Measurements from ENCODE around the gene AVPI1.

Gene AVPI1

DNA sequence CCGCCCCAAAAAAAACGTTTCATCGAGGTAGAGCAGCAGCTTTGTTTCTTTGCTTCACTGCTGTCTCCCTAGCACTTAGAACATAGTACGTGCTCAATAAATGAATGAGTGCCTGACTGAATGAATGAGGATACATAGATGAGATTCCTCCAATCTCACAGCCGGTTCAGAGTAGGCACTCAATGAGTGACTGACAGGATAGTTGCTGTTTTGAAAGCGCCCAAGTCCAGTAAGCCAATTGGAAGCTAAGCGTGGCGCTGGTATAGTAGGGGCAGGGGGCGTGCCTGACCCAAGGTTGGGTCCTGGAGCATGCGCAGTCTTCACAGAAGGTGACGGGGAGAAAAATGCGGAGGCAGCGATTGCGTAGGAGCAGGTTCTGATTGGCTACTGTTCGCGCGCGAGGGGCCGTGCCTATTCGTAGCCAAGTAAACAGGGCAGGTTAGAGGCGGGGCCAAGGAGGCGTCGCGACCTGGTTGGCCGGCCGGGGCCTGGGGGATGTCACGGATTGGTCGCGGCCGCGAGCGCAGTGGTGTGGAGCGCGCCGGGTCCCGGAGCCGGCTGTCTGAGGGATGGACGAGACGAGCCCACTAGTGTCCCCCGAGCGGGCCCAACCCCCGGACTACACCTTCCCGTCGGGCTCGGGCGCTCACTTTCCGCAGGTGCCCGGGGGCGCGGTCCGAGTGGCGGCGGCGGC is 46.7 kb downstream of the AVPI1 start, which contains the start of gene PI4K2A (continued):
- TF ChIP-seq HOXA7 (CRISPR knock-in tag; IDR thresholded peaks at IDR 0.05; ENCODE audit: borderline replicate concordance) (no peak), ZNF837 (tag by site-specific recombination; IDR thresholded peaks at IDR 0.05) (no peak), GFI1B (tag by site-specific recombination; IDR thresholded peaks at IDR 0.05) (no peak), ZNF140 (tag by site-specific recombination; IDR thresholded peaks at IDR 0.05) (no peak), ZNF560 (tag by site-specific recombination; IDR thresholded peaks at IDR 0.05; ENCODE audit: borderline replicate concordance) (no peak), ZNF10 (tag by site-specific recombination; IDR thresholded peaks at IDR 0.05) (no peak), ZNF555 (tag by site-specific recombination; conservative IDR thresholded peaks at IDR 0.05) (no peak), ZNF2 (tag by site-specific recombination; IDR thresholded peaks at IDR 0.05) (peak; percentile 52; the same call in 1 of the 2 replicates), ZNF335 (tag by site-specific recombination; conservative IDR thresholded peaks at IDR 0.05) (peak; percentile 64), ZSCAN30 (tag by site-specific recombination; IDR thresholded peaks at IDR 0.05) (no peak; the same call in 1 of the 2 replicates), ZNF121 (tag by site-specific recombination; IDR thresholded peaks at IDR 0.05) (no peak), ZNF660 (tag by site-specific recombination; IDR thresholded peaks at IDR 0.05) (0 out of 2 replicates have a peak, but pooled peaks have one; percentile 10), HIC1 (tag by site-specific recombination; IDR thresholded peaks at IDR 0.05) (no peak), ZNF549 (tag by site-specific recombination; IDR thresholded peaks at IDR 0.05) (no peak), ZNF571 (tag by site-specific recombination; IDR thresholded peaks at IDR 0.05) (no peak), PRDM4 (tag by site-specific recombination; IDR thresholded peaks at IDR 0.05) (no peak), ZNF280C (tag by site-specific recombination; IDR thresholded peaks at IDR 0.05) (no peak), SP3 (tag by site-specific recombination; IDR thresholded peaks at IDR 0.05) (peak; percentile 89), ZNF544 (tag by site-specific recombination; IDR thresholded peaks at IDR 0.05) (no peak), ZIC2 (tag by site-specific recombination; IDR thresholded peaks at IDR 0.05) (no peak), ZNF266 (tag by site-specific recombination; IDR thresholded peaks at IDR 0.05; ENCODE audit: low read depth) (no peak), SETDB1 (IDR thresholded peaks at IDR 0.05; ENCODE audit: insufficient read length, low read length) (peak; percentile 50), ZNF366 (tag by site-specific recombination; conservative IDR thresholded peaks at IDR 0.05) (no peak), ZNF791 (tag by site-specific recombination; IDR thresholded peaks at IDR 0.05) (no peak), ZNF514 (tag by site-specific recombination; IDR thresholded peaks at IDR 0.05) (no peak), KLF8 (tag by site-specific recombination; IDR thresholded peaks at IDR 0.05) (no peak), ZNF48 (tag by site-specific recombination; IDR thresholded peaks at IDR 0.05) (no peak), SP2 (tag by site-specific recombination; IDR thresholded peaks at IDR 0.05) (peak; percentile 100), ZNF596 (tag by site-specific recombination; IDR thresholded peaks at IDR 0.05) (no peak), SP7 (tag by site-specific recombination; IDR thresholded peaks at IDR 0.05) (peak; percentile 40; the same call in 1 of the 2 replicates), ZNF19 (tag by site-specific recombination; IDR thresholded peaks at IDR 0.05; ENCODE audit: low read depth) (no peak)
- TF ChIP-seq, protein P1, sequence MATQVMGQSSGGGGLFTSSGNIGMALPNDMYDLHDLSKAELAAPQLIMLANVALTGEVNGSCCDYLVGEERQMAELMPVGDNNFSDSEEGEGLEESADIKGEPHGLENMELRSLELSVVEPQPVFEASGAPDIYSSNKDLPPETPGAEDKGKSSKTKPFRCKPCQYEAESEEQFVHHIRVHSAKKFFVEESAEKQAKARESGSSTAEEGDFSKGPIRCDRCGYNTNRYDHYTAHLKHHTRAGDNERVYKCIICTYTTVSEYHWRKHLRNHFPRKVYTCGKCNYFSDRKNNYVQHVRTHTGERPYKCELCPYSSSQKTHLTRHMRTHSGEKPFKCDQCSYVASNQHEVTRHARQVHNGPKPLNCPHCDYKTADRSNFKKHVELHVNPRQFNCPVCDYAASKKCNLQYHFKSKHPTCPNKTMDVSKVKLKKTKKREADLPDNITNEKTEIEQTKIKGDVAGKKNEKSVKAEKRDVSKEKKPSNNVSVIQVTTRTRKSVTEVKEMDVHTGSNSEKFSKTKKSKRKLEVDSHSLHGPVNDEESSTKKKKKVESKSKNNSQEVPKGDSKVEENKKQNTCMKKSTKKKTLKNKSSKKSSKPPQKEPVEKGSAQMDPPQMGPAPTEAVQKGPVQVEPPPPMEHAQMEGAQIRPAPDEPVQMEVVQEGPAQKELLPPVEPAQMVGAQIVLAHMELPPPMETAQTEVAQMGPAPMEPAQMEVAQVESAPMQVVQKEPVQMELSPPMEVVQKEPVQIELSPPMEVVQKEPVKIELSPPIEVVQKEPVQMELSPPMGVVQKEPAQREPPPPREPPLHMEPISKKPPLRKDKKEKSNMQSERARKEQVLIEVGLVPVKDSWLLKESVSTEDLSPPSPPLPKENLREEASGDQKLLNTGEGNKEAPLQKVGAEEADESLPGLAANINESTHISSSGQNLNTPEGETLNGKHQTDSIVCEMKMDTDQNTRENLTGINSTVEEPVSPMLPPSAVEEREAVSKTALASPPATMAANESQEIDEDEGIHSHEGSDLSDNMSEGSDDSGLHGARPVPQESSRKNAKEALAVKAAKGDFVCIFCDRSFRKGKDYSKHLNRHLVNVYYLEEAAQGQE (tag by site-specific recombination; IDR thresholded peaks at IDR 0.05) = no peak

All from HEK293 (cell line).